Coronary artery (tissue), 2 donors: Measurements from ENCODE around the gene OTOGL.

Source experiments
- DNase-seq: peaks from one replicate; pipeline ENCODE4 v3.0.0-alpha.2; 2017; ENCODE audit warnings: low spot score
- H3K27ac ChIP-seq, 2 donors: fragments of 200-600 bp; sonication (generic); one replicate each; pipeline ENCODE4 v1.5.1; 2016 to 2019
- H3K4me3 ChIP-seq: fragments of 200-600 bp; sonication (generic); 2 replicates; pipeline ENCODE4 v1.5.1; 2016; ENCODE audit warnings: mild to moderate bottlenecking, moderate library complexity
- CTCF ChIP-seq: fragments of 200-600 bp; sonication (generic); IDR thresholded peaks from one replicate; pipeline ENCODE4 v1.5.1; 2019; ENCODE audit warnings: antibody characterized with exemption

The OTOGL gene

GRCh38 chr12:80413462-80413861, 314.1 kb downstream of the OTOGL start:
- H3K27ac ChIP-seq = no peak overlapping the region
- DNase-seq = no peak
- no peak overlapping the region for H3K4me3 ChIP-seq
- no peak for TF ChIP-seq CTCF

GRCh38 chr12:80415466-80415865, 316.1 kb downstream of the OTOGL start:
- H3K4me3 ChIP-seq = no peak overlapping the region
- no peak for DNase-seq
- no peak for TF ChIP-seq CTCF
- H3K27ac ChIP-seq = no peak overlapping the region

- no peak for TF ChIP-seq CTCF
- H3K27ac ChIP-seq = no peak overlapping the region
- DNase-seq = no peak
- no peak overlapping the region for H3K4me3 ChIP-seq
Observed at GRCh38 chr12:80419644-80420043, 320.3 kb downstream of the OTOGL start.

GRCh38 chr12:80420075-80420474, 320.7 kb downstream of the OTOGL start:
- no peak for TF ChIP-seq CTCF
- no peak for DNase-seq
- H3K27ac ChIP-seq = no peak overlapping the region
- no peak overlapping the region for H3K4me3 ChIP-seq

- no peak for DNase-seq
- TF ChIP-seq CTCF = no peak
- no peak overlapping the region for H3K4me3 ChIP-seq
- no peak overlapping the region for H3K27ac ChIP-seq
Observed at GRCh38 chr12:80422550-80422949, 323.2 kb downstream of the OTOGL start.
